T-helper 22 cell (primary cell): ENCODE measurements around the gene MROH9.
"Not testable (repeated sequence)": the region's sequence is repeated elsewhere in the genome, so short reads cannot be mapped to it uniquely, and the experiment has no call there.

Experiments
- DNase-seq: peaks from one replicate; pipeline ENCODE4 v3.0.0-alpha.2; 2020; ENCODE audit warnings: low read depth

The MROH9 gene

DNA sequence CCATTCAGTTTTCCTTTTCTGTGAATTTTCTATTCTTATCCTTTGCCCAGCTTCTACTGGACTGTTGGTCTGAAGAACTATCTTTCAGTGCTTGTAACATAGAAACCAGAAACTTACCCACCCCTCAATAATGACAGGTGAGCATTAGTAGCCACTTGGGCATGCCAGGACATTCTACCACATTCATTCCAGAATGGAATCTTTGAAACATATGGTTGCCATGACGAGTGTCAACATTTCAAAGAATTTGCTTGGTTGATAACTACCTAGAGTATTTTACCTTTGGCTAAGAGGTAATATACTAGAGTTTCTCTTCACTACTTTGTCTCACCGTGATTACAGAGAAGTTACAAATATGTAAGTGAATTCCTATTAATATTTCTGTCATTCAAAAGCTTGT, at the start of gene MROH9:
Gene MROH9, plus strand, starts transcription at position 304 of the 400 bp plus-strand sequence. CDS start 10,023 bp downstream, outside the sequence.
- DNase-seq: no peak

GRCh38 chr1:170885551-170885950, 49.8 kb upstream of the MROH9 start:
- no peak for DNase-seq

DNA sequence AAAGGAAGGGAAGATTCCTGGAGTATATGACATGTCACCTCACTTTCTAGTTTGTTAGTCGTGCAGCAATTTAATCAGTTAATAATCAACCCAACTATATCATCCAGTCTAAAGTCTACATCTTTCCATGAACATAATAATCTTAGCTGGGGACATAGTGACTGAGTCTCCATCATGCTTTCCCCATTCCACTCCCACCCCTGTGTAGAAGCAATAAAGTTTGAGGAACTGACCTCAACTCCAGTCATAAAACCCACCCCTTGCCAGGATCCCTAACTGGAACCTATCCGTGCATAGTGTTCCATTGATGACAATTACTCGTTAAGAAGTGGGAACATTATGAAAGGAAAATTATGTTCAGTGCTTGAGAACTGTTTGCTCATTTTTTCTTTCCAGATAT, 48.9 kb upstream of the MROH9 start:
- DNase-seq: no peak

- no peak for DNase-seq
These were observed 47.6 kb upstream of the MROH9 start for GRCh38 chr1:170887726-170888125.

GRCh38 chr1:170891872-170892271, 43.5 kb upstream of the MROH9 start:
- DNase-seq: no peak

- DNase-seq: no peak
These were observed 41.6 kb upstream of the MROH9 start for GRCh38 chr1:170893655-170894297.

- no peak for DNase-seq
These were observed 31.4 kb upstream of the MROH9 start for GRCh38 chr1:170903961-170904360.

DNA sequence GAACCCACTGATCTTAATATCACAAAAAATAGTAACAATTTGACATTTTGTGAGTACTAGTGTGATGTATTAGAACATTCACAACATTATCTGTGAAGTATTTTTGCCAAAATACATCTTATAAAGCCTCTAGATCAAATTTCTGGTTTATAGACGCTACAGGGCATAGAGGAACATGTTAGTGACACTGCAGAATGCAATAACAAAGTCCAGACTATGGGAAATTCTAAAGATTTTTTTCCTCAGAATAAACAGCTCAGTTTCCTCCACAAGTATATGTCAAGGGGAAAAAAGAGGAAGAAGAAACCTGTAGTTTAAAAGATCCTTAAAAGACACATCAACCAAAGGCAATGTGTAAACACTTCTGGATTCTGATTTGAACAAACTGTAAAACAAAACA, 26.4 kb upstream of the MROH9 start:
- no peak for DNase-seq

DNA sequence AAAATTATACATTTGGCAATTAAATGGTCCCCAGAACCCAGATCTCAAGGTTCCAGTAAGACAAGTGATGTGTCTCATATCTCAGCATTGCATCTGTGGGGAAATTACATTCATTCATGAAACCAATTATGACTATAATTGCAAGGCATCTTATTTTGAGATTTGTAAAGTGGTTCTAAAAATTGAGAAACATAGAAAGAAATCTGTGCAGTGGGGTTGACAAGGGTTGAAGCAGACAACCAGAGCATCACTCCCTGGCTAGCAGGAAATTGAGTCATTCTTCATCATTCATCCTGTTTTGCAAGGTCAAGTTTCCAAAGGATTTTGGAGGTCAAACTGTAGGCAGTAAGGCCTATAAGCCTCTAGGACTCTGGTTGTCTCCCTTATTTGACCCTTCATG, 25.1 kb upstream of the MROH9 start:
- DNase-seq: no peak

DNA sequence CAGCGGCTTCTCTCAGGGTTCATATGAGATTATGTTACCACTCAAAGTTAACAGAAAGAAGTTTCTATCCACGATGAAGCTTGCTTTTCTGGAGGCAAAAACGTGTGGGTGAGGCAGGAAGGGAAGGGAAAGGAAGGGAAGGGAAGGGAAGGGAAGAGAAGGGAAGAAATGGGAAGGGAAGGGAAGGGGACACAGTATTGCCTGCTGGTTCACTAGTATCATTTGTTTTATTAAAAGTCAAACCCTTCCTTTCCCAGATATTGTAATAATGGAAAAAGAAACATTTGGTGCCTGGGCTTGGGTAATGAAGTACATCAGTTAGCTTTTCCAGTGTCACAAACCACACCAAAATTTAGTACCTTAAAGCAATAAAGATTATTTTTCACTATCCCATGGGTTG, 18.0 kb upstream of the MROH9 start:
- DNase-seq: no peak

DNA sequence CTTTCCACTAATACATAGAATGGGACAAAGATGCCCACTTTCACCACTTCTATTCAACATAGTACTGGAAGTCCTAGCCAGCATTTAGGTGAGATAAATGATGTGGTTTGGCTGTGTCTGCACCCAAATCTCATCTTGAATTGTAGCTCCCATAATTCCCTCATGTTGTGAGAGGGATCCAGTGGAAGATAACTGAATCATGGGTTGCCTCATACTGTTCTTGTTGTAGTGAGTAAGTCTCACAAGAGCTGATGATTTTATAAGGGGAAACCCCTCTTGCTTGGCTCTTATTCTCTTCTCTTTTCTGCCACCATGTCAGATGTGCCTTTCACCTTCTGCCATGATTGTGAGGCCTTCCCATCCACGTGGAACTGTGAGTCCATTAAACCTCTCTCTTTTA, 10.7 kb upstream of the MROH9 start:
- not testable (repeated sequence) for DNase-seq

DNA sequence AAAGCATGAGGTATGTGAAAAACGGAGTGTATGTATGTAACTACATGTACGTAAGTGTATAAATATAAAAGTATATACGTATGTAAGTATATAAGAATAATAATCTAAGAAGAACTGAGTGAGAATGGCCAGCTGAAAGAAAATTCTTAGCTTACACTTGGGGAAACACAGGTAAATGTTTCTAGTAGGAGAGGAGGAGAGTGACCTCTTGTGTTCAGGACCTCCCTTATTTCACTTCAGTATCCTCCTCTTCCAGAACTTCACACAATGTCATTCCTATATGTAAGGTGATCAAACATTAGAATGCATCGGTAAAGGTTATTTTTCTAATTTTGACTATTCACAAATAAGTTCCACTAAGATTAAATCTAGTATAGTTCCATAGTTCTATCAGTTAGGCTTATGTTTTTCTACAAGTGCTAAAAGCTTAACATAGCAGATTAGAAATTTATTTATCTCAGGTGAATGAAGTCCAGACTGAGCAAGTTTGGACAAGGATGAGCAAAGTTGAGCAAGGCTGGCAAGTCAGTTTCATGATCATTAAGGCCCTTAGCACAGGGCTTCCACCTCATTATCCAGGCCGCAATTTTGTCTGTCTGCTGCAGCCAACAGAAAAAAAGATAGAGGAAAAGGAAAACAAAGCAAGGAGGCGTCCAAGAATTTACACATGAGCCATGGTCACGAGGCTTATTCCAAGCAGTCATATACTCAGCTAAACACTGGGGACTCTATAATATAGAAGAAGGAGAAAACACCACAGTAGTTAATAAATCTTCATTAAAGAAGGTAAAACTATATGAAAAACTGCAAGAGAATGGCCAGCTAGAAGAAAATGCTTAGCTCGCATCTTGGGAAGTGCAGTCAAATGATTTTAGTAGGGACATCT, 7.1 kb upstream of the MROH9 start:
- DNase-seq: no peak

DNA sequence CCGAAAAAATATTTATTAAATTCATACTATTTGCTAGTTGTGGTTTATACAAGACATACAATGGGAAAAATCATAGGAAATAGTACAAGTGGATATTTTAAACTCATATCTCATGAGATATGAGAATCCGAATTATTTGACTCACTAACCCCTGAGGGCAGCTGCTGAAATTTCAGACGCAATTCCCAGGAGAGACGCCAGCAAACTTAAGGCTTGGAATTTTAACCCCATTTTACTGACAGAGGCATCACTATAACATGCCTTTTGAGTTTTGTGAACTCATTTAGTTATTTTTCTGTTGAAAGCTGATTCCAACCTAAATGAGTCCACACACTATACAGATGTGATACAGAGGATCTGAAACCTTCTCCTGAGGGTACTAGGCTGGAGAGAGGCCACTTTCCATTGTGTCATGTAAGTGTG, 5.9 kb upstream of the MROH9 start:
- no peak for DNase-seq

DNA sequence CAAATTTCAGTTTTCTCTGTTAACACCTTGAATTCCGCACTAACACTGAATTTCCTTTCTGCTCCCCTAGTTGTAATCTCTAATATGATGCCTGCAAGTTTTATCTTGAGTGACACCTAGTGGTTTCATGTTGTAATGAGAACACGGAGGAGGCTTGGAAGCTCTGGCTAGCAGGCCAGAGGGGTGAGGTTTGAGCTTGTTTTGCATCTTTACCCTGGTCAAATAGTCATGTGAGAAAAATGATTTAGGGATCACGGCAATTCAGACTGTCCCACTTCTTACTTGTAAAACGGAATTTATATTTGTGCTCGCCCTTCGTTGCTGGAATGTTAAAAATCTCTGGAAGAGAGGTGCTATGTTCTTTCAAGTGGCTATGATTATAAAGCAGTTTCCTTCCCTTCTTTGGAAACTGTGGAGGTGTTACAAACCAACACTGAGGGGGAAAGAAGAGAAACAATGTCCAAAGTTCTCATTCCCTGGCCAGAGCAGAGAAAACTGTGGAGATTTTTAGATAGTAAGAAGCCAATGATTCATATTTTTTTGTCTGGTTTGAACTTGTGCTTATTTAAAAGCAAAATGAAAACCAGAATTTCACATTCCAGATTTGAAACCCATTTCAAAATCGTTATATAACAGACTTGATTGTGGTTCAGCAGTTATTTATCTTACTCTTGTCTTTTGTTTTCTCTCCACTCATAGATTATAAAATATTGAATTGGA, 5.3 kb upstream of the MROH9 start:
- no peak for DNase-seq

GRCh38 chr1:170931650-170932049, 3.7 kb upstream of the MROH9 start:
- DNase-seq: no peak

DNA sequence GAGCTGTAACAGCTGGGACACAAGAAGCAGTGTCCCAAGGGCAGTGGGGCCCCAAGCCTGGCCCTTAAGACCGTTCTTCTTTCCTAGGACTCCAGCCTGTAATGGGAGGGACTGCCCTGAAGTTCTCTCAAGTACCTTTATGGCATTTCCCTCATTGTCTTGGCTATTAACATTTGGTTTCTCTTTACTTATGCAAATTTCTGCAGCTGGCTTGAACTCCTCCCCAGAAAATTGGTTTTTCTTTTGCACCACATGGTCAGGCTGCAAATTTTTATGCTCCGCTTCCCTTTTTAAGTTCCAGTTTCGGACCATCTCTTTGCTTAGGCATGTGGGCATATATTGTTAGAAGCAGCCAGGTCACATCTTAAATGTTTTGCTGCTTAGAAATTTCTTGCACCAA, 3.1 kb upstream of the MROH9 start:
- no peak for DNase-seq

DNA sequence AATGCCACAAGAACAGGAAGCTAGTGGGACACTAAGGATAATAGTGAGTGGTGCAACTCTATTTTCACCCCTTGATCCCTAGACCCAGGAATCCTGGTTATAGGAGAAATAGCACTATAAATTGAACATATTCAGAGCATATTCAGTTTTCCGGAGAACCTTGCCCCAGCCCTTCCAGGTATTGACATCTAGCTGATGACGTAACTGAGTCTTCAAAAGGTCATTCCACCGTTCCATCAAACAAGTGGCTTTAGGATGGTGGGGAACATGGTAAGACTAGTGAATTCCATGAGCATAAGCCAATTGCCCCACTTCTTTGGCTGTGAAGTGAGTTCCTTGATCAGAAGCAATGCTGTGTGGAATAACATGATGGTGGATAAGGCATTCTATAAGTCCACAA, 2.9 kb downstream of the MROH9 start:
- DNase-seq: no peak

DNA sequence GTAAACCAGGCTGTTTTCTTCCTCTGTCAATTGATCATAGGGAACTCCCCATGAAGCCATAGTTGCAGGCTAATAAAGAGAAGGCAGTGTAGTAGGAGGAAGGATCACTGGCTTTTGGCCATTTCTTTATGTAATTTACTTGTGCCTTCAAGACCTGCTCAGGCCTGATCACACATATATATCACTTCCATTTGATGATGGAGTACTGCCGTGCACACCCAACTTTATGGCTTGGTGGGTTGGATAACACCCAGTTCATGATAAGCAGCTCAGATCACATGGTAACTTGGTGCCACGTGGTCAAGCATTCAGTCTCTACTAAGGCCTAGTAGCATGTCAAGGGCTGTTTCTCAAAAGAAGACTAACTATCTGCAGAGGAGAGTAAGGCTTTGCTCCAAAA, 4.1 kb downstream of the MROH9 start:
- no peak for DNase-seq

DNA sequence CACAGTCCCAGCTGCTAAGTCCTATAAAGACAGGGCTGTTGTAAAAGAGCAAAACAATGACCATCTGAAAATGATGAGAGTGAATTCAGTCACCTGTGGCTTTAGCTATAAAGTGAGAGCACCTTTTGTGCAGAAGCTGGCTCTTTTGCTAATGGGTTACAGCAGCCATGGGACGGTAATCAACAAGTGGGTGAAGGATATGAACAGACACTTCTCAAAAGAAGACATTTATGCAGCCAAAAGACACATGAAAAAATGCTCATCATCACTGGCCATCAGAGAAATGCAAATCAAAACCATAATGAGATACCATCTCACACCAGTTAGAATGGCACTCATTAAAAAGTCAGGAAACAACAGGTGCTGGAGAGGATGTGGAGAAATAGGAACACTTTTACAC, 16.4 kb downstream of the MROH9 start:
- DNase-seq: not testable (repeated sequence)

GRCh38 chr1:170959385-170959784, 24.1 kb downstream of the MROH9 start:
- no peak for DNase-seq

DNA sequence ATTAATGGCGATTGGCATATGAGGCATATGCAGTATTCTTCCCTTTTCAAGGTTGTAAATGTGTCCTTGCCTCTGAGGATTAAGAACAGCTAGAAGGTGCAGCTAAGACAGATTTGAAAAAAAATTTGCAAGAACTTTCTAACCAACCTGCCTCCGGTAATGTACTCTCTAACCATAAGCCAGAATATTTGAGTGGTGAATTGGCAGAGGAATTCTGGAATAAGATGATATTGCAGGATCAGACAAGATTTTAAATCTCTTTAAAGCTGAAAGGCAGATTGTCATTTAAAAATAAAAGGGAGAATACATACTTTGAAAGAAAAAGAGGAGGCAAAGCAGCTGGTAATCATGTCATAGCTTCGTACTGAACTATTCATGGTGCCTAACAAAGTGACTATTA, 29.2 kb downstream of the MROH9 start:
- no peak for DNase-seq

DNA sequence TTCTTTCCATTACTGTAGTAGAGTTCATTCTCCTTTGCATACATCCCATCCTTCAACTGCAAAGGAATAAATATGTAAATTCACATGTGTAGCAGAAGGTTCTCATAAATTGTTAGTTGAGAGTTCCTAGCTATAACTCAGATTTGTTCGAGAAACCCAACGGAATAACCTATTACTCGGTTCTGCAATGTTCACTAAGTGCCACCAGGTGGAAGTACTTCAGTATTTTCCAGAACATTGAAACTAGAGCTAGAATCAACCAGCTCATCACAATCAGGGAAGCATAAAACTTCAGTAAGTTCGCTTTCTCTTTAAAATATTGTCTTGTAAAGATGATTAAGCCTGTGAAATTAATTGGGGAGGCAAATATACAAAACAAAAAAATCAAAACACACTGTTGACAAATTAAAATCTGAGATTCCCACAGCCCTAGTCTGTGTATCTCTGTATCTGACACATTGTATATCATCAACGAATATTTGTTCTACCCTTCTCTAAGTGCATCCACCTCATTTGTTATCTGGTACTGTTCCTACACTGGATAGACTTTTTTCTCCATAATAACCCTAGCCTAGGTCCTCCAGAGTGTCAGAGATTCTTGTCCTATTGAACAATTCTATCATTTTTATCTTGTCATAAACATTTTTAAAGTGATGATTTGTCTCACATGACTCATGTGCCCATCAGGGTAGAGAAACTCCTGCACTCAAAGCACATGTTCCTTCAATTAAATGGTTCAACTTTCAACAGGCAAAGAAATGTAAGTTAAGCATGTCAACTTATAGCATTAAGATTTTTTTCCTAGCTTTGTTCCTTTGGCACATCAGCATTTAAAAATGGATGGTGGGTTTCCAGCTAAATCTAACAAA, 31.9 kb downstream of the MROH9 start:
- no peak for DNase-seq
